HG03175 (cell line): ENCODE data around the gene WDR26.
"Not testable (repeated sequence)": the region's sequence is repeated elsewhere in the genome, so short reads cannot be mapped to it uniquely, and the experiment has no call there.

Experiments used
- ATAC-seq: cut with Tn5 transposase; IDR thresholded peaks from one replicate; pipeline ENCODE4 v1.9.1; 2021; ENCODE audit warnings: mild to moderate bottlenecking, moderate library complexity; ENCODE audit not compliant: unreplicated experiment

Gene WDR26

DNA sequence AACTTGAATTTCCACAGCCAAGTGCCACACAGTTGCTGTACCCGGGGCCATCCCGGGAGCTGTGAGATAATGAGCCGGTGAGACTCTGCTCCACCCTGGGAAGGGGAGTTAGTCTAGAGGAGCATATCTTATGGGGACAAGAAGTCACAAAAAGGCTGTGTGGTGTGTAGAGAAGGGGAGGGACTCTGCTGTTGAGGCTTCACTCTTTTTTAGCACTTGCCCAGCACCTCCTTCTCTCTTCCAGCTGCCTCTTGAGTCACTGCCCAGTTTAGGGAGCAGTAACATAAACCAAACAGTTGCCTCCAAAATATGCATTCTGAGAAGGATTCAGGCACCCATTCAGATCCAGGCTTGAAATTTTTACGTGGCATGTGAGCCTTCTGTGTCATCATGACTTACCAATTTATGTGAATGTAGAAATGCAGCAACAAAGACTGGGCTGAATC is 744 bp upstream of the WDR26 start:
- ATAC-seq: peak; percentile 13

DNA sequence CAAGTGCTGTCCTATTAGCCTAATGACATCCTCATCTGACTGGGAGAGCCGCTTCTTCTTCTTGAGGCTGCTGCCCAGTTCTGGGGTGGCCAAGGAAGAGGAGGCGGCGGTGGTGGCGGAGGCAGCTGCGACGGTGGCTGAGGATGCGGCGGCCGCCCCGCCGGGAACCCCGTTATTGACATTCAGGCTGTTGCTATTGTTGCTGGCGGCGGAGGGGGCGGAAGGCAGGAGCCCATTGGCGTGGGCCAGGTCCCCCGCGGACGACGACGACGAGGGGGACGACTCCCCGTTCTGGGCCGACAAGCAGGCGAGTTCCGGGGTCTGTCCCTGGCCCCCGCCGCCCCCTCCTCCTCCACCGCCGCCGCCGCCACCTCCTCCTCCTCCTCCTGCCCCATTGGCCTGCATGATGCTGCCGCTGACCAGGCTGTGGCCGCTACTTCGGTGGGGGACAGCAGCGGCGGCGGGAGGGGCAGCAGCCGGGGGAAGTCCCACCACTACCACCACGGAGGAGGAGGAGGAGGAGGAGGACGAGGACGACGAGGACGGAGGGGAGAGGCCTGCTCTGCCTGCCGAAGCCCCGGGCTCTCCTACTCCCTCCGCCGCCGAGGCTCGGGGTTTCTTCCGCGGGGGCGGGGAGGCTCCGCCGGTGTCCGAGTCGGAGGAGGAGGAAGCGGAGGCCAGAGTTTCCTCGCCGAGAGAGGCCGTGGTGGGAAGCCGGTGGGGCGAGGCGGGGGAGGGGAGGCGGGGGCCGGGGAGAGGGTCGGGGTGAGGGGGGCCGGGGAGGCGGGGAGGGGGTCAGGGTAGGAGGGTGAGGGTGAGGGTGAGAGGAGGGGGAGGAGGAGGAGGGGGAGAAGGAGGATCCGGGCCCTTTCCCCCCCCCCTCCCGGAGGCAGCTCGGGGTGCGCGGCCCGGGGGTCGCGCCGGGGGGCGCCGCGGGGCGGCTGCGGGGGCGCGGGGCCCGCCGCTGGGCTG is 610 bp downstream of the WDR26 start:
- no peak for ATAC-seq

DNA sequence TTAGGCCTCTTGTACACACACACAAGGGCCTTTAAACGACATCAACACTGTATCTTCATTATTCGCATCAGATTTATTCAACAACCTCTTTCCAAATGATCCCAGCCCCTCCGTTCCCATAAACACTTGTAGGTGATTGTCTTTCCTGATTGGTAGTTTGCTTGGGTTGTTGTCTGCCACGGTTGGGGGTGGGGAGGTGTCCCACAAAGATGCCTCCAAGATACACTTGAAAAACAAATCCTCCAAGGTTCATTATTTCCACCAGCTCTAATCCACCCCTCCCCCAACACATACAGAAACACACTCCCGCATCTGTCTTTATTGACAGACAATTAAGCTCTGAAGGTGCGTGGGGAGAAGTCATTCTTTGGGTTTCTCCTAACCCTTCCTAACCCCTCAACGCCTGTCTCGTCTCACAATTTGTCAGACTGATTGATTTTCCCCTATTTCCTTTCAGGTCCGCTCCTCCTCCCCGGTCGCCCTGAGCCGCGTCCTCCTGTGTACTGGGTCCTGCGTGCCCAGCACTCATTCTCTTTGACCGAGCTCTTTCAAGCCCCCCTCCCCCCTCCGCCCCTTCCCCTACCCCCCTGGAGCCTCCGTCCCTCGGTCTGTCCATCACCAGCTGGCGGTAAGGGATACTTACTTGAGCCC is 1.4 kb downstream of the WDR26 start:
- no peak for ATAC-seq

DNA sequence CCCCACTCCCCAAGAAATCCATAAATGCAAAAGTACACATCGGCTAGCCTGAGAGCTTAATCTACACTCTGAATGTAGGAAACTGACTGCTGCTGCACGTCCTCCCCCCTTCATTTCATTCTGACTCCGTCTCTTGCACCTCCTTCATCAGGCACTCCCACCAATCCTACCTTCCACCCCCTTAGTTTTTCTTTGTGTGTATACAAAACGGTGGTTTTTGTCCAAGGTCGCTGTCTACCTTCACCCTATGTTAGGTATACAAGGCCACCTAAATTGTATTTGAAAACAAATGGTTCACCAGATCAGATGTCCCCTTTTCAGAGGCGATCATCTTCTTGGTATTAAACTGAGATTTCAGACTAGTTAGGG is 1.9 kb downstream of the WDR26 start:
- no peak for ATAC-seq

DNA sequence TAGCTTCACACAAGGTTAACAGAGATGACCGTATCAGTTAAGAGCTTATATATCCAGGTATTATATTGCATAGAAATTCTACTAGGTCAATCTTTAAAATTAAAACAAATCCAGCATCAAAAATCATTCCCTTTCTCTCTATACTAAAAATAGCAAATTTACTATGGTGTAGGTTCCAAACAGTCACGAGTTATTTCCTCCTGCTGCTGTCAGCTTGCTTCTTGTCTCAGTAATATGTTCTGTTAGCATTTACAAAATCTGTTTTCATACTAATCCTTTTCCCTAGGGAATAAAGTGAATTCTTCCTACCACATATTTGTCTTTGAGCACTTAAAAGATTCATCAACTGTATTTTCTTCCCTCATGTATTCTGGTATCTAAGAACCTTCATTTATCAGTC is 2.5 kb downstream of the WDR26 start:
- no peak for ATAC-seq

DNA sequence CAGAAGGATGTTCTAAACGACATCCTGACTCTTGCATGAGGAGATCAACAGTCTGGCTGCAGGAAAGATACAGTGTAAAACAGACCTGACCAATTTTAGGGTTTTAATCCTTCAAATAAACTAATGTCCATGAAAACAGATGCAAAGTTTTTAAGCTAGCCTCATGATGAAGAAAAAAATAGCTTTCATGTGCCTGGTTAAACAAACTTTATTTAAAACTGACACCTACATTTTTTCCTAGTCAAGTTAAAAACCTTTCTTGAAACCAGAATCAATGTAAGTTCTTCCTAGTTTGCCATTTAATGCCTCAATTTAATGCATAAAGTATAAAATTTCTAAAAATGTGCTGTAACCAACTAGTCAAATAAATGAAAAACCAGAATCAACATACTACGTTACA is 2.9 kb downstream of the WDR26 start:
- ATAC-seq: no peak

DNA sequence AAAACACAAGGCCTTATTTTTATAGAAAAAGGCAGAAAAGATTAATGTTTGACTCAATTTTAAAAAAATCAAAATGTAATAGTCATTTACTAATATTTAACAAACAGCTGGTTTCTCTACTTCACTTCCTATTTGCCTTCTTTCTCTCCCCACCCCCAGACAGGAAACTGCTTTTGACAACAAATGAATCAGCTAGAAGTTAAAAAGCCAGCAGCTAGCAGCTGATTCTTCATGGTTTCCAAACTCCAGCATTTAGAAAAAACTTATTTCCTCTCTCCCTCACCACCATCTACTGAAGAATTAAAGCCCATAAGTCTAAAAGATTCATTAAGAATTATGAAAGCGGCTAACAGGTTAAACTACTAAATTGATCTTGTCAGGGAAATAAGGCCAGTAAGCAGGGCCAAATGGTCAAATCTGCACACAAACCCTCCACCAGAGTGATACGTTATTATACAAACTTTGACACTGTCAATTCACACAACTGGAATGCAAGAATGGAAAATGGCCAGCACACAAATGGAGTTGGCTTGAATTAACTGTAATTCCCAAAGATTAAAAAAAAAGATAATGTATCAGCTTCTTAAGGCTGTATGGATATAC is 4.0 kb downstream of the WDR26 start:
- ATAC-seq: peak; percentile 42

DNA sequence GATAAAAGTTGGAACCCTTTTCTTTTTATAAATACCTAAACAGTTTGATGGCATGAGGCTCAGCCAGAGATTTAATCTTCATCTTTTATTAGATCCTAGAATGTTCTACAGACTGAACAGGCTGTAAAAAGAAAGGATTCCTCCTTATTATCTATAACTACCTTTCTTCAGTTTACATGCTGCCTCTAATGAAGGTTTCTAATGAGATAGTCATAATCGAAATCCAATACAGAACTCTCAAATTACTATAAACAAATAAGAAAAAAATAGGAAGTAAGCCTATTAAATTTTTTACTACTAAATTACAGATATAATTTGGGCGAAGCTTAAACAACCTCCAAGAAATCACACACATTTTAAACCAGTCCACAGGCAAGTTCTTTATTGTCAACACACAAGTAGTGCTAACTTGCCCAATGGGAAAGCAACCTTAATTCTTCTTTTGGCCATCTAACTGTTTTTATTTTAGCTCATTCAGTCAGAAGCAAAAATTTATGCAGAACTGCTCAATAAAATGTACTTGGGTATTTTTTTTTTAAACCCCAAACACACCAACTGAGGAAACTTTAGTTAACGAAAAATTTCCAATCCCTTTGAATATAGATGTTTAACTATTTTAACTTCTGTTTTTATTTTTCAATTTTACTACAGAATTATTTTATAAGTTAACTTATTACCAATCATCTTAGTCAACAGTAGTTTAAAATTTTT is 4.8 kb downstream of the WDR26 start:
- no peak for ATAC-seq

DNA sequence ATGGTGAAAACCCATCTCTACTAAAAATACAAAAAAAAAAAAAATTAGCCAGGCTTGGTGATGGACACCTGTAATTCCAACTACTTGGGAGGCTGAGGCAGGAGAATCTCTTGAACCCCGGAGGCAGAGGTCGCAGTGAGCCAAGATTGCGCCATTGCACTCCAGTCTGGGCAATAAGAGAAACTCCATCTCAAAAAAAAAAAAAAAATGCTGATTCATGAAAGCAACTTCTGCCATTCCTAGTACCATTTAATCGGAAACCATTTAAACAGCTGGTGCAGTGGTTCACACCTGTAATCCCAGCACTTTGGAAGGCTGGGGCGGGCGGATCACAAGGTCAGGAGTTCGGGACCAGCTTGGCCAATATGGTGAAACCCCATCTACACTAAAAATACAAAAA is 5.9 kb downstream of the WDR26 start:
- ATAC-seq: not testable (repeated sequence)

DNA sequence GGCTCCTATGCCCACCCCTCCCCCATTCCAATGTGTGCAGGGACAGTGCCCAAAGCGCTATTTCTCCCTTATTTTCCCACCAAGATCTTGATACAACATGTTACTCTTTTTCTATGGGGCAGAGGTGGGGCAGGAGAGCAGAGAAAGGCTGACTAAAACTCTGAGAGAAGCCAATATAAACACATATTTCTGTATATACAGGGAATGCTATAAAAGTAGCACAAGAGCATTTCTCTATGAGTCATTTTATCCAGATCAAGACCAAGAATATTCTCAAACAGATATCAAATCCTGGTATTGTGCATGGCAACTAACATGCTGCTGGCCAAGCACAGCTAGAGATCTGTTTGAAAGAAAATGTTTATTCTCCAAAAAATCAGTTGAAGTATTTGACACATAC is 7.3 kb downstream of the WDR26 start:
- no peak for ATAC-seq

DNA sequence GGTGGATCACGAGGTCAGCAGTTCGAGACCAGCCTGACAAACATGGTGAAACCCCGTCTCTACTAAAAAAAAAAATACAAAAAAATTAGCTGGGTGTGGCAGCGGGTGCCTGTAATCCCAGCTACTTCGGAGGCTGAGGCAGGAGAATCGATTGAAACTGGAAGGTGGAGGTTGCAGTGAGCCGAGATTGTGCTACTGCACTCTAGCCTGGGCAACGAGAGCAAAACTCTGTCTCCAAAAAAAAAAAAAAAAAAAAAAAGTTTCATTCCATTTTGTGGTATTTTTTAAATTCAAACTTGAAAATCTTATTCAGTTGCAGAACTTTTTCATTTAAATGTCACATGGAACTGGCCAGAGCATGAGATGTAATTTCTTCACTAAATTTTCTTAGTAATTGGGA is 7.7 kb downstream of the WDR26 start:
- not testable (repeated sequence) for ATAC-seq

DNA sequence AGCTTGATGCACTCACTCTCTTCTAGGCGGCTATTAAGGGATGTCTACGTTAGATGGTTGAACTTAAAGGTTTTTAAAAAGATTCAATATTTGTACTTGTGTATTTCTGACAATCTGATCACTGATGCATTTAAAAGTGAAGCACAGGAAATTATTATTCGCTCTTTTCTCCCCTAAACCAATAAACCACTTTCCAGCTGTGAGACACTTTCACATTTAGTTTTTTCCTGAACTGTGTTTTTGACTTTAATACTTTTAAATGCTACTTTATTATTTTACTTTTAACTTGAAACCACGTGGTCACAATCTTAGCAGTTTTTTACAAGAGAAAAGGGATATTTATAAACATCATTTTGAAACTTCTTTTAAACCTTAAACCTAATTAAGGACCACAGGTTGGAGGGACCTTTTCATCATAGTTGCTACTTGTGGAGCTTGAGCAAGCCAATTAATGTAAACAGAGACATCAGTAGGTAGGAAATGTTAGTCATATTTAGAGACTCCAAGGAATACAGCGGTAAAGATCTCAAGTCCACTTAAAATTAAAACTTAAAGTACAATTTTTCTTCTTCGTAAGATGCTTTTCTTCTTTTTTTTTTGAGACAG is 9.2 kb downstream of the WDR26 start:
- no peak for ATAC-seq

DNA sequence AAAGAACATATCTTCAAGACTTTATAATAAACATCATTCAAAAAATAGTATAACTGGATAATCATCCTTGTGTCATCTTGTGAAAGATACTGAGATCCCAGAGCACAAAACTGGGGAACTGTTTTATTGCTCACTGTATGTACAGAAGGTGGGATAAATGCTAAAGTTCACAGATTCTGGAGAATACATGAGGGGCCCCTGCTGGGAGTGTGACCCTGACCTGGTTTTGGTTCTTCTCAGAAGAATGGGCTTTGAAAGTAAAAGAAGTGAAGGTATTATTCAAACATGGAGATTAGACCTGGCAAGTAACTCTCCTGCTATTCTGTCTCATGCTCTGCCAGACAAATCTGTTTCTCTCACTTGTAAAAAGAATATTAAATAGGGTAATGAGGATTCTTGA is 14.5 kb downstream of the WDR26 start:
- no peak for ATAC-seq

DNA sequence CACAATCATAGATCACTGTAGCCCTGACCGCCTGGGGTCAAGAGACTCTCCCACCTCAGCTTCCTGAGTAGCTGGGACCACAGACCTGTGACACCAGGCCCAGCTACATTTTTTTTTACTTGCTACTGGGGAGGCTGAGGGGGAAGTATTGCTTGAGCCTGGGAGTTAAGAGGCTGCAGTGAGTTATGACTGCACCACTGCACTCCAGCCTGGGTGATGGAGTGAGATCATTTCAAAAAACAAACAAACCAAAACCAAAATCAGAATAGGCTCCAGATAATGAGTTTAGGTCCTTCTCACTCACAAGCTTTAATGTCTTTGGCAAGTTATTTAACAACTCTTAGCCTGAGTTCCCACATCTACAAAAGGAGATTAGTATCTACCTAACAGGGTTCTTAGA is 22.8 kb downstream of the WDR26 start:
- no peak for ATAC-seq

DNA sequence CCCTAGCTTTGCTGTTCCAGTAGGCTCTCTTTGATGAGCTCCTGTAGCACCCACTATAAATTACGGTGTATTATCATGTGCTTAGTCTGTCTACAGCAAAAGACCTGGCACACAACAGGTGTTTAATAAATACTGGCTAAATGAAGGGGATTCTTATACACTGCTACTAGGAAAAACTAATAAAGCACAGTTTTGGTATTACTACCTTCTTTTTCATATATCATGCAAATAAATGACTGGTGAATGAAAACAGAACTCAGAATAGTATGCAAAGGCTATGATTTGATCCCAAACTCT is 26.4 kb downstream of the WDR26 start:
- ATAC-seq: no peak

DNA sequence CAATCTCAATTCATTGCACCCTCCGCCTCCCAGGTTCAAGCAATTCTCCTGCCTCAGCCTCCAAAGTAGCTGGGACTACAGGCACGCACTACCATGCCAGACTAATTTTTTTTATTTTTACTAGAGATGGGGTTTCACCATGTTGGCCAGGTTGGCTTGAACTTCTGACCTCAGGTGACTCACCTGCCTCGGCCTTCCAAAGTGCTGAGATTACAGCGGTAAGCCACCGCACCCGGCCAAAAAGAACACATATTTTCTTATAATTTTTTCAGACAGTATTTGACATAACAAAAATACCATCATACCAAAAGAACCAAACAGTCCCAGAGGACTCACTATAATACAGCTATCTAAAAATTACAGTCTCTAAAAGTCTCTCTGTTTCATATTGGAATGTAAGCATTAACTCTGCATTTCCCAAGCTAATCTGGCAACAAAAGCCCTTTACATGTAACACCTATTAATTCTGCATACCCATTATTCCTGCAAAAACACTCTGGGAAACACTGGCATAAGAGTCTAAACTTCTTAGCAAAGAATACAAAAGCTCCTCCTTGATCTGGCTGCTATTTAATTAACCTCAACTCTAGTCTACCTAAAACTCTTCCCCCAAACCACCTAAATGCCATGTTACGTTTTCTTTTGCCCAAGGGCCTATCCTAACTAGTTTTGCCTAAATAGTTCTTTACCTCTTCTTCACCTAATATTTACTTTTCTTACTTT is 26.9 kb downstream of the WDR26 start:
- ATAC-seq: no peak

DNA sequence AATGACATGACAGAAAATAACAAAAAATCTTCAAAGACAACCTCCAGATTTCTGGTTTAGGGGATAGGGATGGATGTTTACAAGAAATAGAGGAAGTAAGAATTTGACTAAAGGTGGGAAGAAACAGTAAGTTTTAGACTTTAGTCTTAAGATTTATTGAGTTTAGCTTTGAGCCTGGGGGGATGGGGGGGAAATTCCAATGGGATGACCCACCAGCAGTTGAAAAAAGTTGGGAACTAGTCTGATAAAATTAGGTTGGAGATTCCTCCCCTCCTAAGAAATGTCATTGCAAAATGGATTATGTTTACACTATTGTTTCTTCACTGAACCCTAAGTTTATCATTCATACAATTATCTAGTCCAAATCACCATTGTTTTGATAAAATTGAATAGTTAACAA is 28.4 kb downstream of the WDR26 start:
- ATAC-seq: no peak

DNA sequence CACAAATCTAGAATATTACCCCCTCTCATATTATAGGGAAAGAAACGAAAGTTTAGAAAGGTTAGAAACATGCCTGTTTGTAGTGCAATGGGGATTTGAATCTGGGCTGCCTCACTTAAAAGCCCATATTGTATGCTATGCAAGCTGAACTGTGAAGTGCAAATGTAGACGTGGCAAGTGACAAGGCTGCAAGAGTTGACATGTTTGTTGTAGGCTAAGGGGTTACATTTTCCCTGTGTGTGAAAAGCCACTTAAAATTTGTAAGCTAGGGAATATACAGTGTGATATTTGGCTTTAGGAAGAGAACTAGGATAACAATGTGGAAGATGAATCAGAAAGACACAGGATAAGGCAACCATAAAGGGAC is 29.0 kb downstream of the WDR26 start:
- no peak for ATAC-seq

DNA sequence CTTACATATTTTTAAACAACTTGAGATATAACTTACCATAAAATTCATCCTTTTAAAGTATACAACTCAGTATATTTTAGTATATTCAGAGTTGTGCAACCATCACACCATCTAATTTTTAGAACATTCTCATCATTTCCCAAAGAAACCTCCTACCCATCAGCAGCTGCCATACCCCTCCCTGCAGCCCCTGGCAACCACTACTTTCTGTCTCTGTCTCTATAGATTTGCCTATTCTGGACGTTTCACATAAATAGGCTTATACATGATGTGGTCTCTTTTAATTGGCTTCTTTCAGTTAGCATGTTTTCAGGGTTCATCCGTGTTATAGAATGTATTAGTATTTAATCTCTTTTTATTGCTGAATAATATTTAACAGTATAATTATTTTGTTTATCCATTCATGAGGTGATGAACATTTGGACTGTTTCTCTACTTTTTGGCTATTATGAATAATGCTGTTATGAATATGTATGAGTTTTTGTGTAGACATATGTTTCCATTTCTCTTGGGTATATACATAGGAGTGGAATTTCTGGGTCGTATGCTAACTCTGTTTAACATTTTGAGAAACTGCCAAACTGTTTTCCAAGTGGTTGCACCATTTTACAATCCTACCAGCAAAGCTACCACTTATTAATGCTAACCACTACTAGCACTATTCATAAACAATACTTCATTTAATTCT is 29.5 kb downstream of the WDR26 start:
- ATAC-seq: no peak

DNA sequence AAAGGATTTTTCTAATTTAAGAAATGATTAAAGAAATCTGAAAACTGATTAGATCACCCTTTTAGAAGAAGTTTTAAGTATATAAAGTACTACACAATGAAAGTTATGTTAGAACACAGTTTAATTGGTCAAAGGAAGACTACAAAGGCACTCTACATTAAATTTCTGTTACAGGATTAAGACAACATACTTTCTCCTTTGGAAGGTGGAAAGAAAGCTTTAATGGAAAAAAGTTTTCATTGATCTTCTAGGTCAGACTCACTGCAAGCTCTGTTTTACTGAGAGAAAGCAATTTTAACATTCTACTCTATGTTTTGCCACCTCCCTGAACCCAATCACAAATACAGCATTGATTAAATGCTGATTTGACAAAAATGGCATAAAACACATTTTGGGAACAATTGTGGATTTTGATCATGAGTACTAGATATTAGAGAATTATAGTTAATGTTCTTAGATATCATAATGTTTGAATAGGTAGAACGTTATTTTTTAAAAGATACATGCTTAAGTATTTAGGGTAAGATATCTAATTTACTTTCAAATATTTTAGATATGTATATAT is 32.0 kb downstream of the WDR26 start:
- ATAC-seq: no peak
